Testis (tissue), 3 donors: Measurements from ENCODE around the gene MDM4. TPM values are rescaled to one million over a fixed set of nuclear protein-coding genes. Genes with fewer than 3 reads are reported as not detected.

Experiments
- DNase-seq: peaks from one replicate; pipeline ENCODE4 v3.0.0-alpha.2; 2019
- H3K27ac ChIP-seq, 2 donors: fragments of 200-600 bp; sonication (generic); one replicate each; pipeline ENCODE4 v1.5.1; 2019
- H3K27me3 ChIP-seq: fragments of 200-600 bp; sonication (generic); one replicate; pipeline ENCODE4 v1.5.1; 2019
- H3K36me3 ChIP-seq: fragments of 200-600 bp; sonication (generic); one replicate; pipeline ENCODE4 v1.5.1; 2017; ENCODE audit warnings: low read depth; ENCODE audit errors: missing control alignments
- H3K4me1 ChIP-seq: fragments of 200-600 bp; sonication (generic); one replicate; pipeline ENCODE4 v1.5.1; 2019
- H3K4me3 ChIP-seq, 2 donors: fragments of 200-600 bp; sonication (generic); one replicate each; pipeline ENCODE4 v1.5.1; 2017 to 2019
- H3K9me3 ChIP-seq: fragments of 200-600 bp; sonication (generic); one replicate; pipeline ENCODE4 v1.5.1; 2017
- POLR2A ChIP-seq: fragments of 450-650 bp; IDR thresholded peaks from one replicate; pipeline ENCODE4 v1.6.1; 2017; ENCODE audit warnings: antibody characterized with exemption, mild to moderate bottlenecking, moderate library complexity
- WGBS, 2 donors: methylation state at CpG; one replicate each; pipeline ENCODE4 v1.1.5; 2018; 5-methylcytosine and 5-hydroxymethylcytosine counted together
- intact Hi-C: fragments of 100-400 bp; cut with DNase I; formaldehyde crosslinking; loops from one replicate; pipeline ENCODE4 v1.15.1; 2023; ENCODE audit warnings: low total_unique reads
- polyA plus RNA-seq: library from polyadenylated mRNA; stranded (reverse); fragments of 350-450 nt; fragmentation: Illumina TruSeq; extraction: RNeasy Lipid Tissue Mini Kit (QIAGEN cat#74804); gene quantifications from one replicate; pipeline ENCODE4 v1.2.3, GENCODE V29; 2014; ENCODE audit warnings: low read depth, low replicate concordance; ENCODE audit not compliant: insufficient read depth
- total RNA-seq, 2 donors: library from RNA; depleted of rRNA; stranded (reverse); fragments of >200 nt; gene quantifications; one replicate each; pipeline ENCODE4 v1.2.3, GENCODE V29; 2016
- TF ChIP-seq, protein P1 (sequence below), 3 experiments: fragments of 450-650 bp in 2 of 3; fragments of 200-600 bp in 1 of 3; sonication (generic) in 1 of 3; IDR thresholded peaks; one replicate each; pipeline ENCODE4 v1.5.1; 2016 to 2019; ENCODE audit warnings: antibody characterized with exemption in 3 of 3, mild to moderate bottlenecking in 2 of 3, moderate library complexity in 1 of 3

MDM4 gene
- total and polyA plus RNA-seq, 3 donors from 2014 or later = 43.3 to 110 (median 96.2) TPM

DNA sequence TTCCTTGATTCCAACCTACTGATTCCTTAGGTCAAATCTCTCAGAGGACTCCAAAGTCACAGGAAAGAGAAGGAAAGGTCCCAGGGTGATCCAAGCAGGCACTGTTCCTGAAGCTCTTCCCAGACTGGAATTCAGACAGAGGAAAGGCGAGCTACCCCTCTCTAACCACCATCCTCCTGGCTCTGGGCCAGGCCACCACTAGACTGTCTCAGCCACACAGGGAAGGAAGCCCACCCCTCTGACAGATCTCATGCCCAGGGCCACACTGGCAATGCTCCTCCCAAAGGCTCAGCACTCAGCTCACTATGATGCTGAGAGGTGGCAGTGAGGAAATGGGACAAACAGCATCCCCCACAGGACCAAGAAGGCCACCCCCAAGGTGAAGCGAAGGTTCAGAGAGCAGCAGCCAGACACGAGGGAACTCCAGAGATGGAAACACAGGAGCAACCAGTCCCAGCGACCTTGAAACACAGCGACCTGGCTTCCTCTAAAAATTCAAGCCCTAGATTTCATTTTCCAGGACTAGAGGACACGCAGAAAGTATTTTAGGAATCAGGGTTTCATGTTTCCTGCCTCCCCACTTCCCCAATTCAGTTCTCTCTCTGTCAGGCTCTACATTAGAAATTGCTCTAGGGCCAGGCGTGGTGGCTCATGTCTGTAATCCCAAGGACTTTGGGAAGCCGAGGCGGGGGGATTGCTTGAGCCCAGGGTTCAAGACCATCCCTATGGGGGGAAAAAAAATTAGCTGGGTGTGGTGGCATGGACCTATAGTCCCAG lies 40.4 kb upstream of the MDM4 start:
- 40 to 45% methylated on average over 9 of the region's 9 CpGs for WGBS, 2 donors
- no peak for DNase-seq

DNA sequence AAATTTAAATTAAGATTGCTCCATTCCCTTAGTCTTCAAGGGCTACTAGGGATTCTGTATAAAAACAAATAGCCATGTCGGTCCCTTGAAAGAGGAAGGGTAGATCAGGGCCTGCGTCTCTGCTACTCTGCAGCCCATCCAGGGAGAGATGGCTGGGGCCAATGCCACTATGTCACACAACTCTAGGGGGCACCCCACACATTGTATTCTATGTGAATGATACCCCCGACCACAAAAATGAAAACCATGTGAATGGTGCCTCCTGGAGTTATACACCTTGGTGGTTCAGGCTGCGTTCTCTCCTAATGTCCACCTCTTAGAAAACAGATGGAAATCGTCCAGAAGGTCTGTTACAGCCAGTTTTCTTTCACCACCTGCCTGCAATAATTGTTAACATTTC lies 39.6 kb upstream of the MDM4 start:
- no peak overlapping the region for H3K27ac ChIP-seq
- no peak for DNase-seq

More for the DNA sequence above, 40.4 kb upstream of the MDM4 start:
- Histone ChIP-seq H3K9me3 (no peaks in the 10 kb centered on the region), H3K4me3 (no peak overlapping the region), H3K4me1 (peaks cover 32% of the 10 kb centered on the region), H3K27me3 (no peaks in the 10 kb centered on the region), H3K36me3 (no peaks in the 10 kb centered on the region), H3K27ac (peak overlapping the region in 1 of 2 donors; percentile 51)
- intact Hi-C loops = no loop called here
- TF ChIP-seq, protein P1, sequence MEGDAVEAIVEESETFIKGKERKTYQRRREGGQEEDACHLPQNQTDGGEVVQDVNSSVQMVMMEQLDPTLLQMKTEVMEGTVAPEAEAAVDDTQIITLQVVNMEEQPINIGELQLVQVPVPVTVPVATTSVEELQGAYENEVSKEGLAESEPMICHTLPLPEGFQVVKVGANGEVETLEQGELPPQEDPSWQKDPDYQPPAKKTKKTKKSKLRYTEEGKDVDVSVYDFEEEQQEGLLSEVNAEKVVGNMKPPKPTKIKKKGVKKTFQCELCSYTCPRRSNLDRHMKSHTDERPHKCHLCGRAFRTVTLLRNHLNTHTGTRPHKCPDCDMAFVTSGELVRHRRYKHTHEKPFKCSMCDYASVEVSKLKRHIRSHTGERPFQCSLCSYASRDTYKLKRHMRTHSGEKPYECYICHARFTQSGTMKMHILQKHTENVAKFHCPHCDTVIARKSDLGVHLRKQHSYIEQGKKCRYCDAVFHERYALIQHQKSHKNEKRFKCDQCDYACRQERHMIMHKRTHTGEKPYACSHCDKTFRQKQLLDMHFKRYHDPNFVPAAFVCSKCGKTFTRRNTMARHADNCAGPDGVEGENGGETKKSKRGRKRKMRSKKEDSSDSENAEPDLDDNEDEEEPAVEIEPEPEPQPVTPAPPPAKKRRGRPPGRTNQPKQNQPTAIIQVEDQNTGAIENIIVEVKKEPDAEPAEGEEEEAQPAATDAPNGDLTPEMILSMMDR (IDR thresholded peaks at IDR 0.05) = no peak
- no peak for TF ChIP-seq POLR2A

DNA sequence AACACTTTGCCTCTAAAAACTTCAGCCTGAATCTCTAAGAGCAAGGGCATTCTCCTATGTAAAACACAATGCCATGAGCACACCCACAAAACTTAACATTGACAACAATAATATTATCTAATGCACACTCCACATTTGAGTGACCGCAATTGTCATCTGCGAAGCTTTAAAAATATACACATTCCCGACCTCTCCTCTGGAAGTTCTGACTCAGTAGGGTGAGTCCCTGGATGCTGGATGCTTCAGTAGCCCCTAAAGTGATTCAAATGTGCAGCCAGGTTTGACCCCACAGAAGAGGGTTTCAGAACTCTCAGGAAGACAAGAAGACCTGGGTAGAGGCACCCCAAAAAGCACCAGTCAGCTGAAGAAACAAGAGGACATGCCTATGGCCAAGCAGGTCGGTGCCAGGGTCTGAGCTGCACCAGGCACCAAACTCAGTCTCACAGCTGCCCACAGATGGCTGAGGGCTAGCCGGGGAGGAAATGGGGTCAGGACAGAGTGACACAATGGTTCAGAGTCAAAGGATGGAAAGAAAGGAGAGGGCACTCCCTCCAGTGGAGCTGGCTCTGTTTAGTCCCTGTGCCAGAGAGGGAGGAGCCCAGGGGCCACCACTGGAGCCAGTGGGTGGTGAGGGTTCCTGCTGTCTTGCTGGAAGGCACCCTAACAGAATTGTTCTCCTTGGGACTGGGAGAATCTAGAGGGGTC lies 39.0 kb upstream of the MDM4 start:
- peaks cover 35% of the 10 kb centered on the region for H3K4me1 ChIP-seq
- H3K27ac ChIP-seq = no peak overlapping the region
- H3K4me3 ChIP-seq = no peak overlapping the region
- H3K9me3 ChIP-seq = no peaks in the 10 kb centered on the region
- no peaks in the 10 kb centered on the region for H3K27me3 ChIP-seq
- intact Hi-C loops = no loop called here
- no peaks in the 10 kb centered on the region for H3K36me3 ChIP-seq
- 72 to 75% methylated on average over 5 of the region's 5 CpGs for WGBS, 2 donors
- TF ChIP-seq POLR2A = no peak
- TF ChIP-seq, protein P1 (IDR thresholded peaks at IDR 0.05) = no peak
- DNase-seq = no peak

More for the DNA sequence above, 39.6 kb upstream of the MDM4 start:
- Histone ChIP-seq H3K4me3 (no peak overlapping the region), H3K36me3 (no peaks in the 10 kb centered on the region), H3K9me3 (no peaks in the 10 kb centered on the region), H3K4me1 (peaks cover 32% of the 10 kb centered on the region), H3K27me3 (no peaks in the 10 kb centered on the region)
- TF ChIP-seq, protein P1 (IDR thresholded peaks at IDR 0.05) = no peak
- TF ChIP-seq POLR2A = no peak
- 80 to 84% methylated on average over 5 of the region's 5 CpGs for WGBS, 2 donors
- intact Hi-C loops = no loop called here

DNA sequence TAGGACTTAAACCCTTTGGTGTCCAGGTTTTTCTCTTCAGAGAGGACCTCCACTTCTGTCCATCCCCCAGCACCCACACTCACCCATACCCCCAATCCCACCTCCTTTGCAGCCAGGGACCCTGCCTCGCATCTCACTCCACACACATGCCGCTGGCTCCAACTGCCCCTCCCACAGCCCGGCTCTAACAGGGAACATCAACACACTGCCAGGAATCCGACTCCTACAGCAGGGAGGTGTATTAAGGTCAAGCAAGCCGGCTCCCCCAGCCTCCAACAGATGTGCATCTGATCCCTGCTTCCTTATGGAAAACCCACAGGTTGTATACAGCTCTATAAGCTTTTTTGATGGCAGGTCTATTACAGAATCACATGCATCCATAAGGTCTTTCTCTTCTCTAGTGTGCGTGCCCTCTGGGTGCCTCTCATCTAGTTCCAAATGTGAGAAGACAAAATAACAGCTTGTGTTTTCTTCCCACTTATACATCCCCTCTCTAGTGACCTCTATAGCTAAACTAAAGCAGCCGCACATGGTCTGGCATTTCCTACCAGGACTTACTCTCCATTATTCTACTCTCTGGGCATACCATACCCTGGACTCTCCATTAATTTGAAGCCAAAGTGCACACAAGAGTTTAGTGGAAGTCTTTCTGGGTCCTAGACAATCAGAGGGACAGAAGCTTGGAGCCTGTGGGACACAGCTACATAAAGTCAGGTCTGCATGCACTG lies 37.9 kb upstream of the MDM4 start:
- intact Hi-C loops = no loop called here
- H3K27me3 ChIP-seq = no peaks in the 10 kb centered on the region
- 63 to 74% methylated on average over 6 to 7 of the region's 7 CpGs for WGBS, 2 donors
- H3K4me3 ChIP-seq = no peak overlapping the region
- DNase-seq = no peak
- H3K36me3 ChIP-seq = no peaks in the 10 kb centered on the region
- H3K9me3 ChIP-seq = no peaks in the 10 kb centered on the region
- peaks cover 40% of the 10 kb centered on the region for H3K4me1 ChIP-seq
- no peak for TF ChIP-seq POLR2A
- TF ChIP-seq, protein P1 (IDR thresholded peaks at IDR 0.05) = no peak
- no peak overlapping the region for H3K27ac ChIP-seq
